PC-3 (cell line): ENCODE measurements around the gene ATP5PD.

Source experiments
- CTCF ChIP-seq: fragments of 300-600 bp; sonication (generic); conservative IDR thresholded peaks from 2 replicates; pipeline ENCODE4 v1.5.1; 2017; ENCODE audit warnings: antibody characterized with exemption, low read depth, mild to moderate bottlenecking, low read length
- EZH2 ChIP-seq: fragments of 300-600 bp; sonication (generic); IDR thresholded peaks from one replicate; pipeline ENCODE4 v1.6.1; 2017; ENCODE audit warnings: antibody characterized with exemption, mild to moderate bottlenecking, low read length; ENCODE audit not compliant: unreplicated experiment

GRCh38 chr17:75011401-75012095, 35.2 kb downstream of the ATP5PD start:
- TF ChIP-seq CTCF (no peak), EZH2 (no peak)
